ENCODE measurements around the gene EFNB1.

GRCh38 chrX:68868316-68868715, 39.5 kb downstream of the EFNB1 start:
- TF ChIP-seq CTCF (IDR thresholded peaks at IDR 0.05), result no peak
- no peak for TF ChIP-seq EZH2 (IDR thresholded peaks at IDR 0.05; ENCODE audit: borderline replicate concordance, insufficient read depth, low read depth, low read length, poor library complexity, severe bottlenecking)
